Peyer's patch (tissue), 4 donors: ENCODE measurements around the gene TBCD. TPM values are rescaled to one million over a fixed set of nuclear protein-coding genes. Genes with fewer than 3 reads are reported as not detected.

Experiments
- DNase-seq, 3 donors: peaks; one replicate each; pipeline ENCODE4 v3.0.0-alpha.2; 2017 to 2019
- H3K27ac ChIP-seq, 4 donors: fragments of 200-600 bp; sonication (generic); one replicate each; pipeline ENCODE4 v1.5.1; 2016 to 2019
- H3K27me3 ChIP-seq, 2 donors: fragments of 200-600 bp; sonication (generic); one replicate each; pipeline ENCODE4 v1.5.1; 2019
- H3K36me3 ChIP-seq, 3 donors: fragments of 200-600 bp; sonication (generic); one replicate each; pipeline ENCODE4 v1.5.1; 2016 to 2019
- H3K4me1 ChIP-seq, 4 donors: fragments of 200-600 bp; sonication (generic); one replicate each; pipeline ENCODE4 v1.5.1; 2016 to 2019
- H3K4me3 ChIP-seq, 4 donors: fragments of 200-600 bp; sonication (generic); 1 replicate in 3 of 4; 2 replicates in 1 of 4; pipeline ENCODE4 v1.5.1; 2016 to 2019; ENCODE audit warnings: mild to moderate bottlenecking in 1 of 4
- H3K9me3 ChIP-seq, 4 donors: fragments of 200-600 bp; sonication (generic); one replicate each; pipeline ENCODE4 v1.5.1; 2016 to 2019; ENCODE audit warnings: mild to moderate bottlenecking in 1 of 4
- POLR2A ChIP-seq, 2 donors: fragments of 450-650 bp; IDR thresholded peaks; one replicate each; pipeline ENCODE4 v1.5.1; 2017; ENCODE audit warnings: antibody characterized with exemption in 2 of 2, mild to moderate bottlenecking in 2 of 2, moderate library complexity in 2 of 2
- total RNA-seq, 4 donors: library from RNA; depleted of rRNA; stranded (reverse); fragments of >200 nt; gene quantifications; one replicate each; pipeline ENCODE4 v1.1.0, GENCODE V29; 2016
- TF ChIP-seq, protein P1 (sequence below), 6 experiments: fragments of 450-650 bp in 4 of 6; fragments of 200-600 bp in 2 of 6; sonication (generic) in 1 of 6; IDR thresholded peaks; one replicate each; pipeline ENCODE4 v1.5.1; 2017 to 2019; ENCODE audit warnings: antibody characterized with exemption in 6 of 6, mild to moderate bottlenecking in 3 of 6, moderate library complexity in 1 of 6

The TBCD gene
- total RNA-seq, 4 donors from 2014 or later = 58.7 to 130 (median 74.8) TPM

DNA sequence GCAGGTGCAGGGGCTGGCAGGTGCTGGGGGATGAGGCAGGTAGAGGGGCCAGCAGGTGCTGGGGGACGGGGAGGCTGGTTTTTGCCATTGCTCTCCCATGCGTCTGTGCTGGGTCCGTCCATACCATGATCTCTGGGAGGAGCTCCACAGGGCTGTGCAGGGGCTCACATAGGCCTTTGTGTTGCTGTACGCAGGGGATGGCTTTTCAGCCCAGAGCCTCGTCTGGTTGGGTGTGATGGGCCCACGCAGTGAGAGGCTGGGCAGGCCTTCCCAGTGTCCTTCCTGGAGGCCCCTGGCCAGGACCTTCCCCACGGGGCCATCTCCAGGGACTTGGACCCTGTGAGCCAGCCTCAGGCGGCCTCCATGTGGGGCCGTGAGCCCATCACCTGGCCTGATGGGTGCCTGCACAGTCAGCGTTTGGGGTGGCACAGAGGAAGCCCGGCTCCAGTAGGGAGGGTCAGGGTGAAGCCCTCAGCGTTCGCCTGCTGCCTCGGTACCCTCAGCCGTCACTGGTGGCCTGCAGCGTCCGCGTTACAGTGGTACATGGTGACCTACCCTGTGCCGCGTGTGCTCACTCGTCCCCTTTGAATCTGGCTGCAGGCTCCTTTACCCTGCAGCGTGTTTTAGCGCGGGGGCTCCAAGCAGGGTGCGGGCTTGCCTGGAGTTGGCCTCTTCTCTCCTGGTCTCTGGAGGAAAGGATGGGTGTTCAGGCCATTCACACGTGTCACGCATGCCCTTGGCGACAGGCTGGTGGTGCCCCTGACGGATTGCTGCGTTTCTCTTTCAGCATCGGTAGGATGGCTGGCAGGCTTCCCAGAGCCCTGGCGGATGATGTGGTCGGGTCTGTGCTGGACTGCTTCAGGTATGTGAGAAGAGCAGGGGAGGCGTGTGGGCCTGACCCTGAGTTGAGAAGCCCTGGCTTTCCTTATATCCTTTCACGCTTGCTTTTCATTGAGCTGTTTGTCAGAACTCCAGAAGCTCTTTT is 57.3 kb downstream of the TBCD start:
- H3K36me3 ChIP-seq = peaks cover 0 to 44% (median 0%) of the 10 kb centered on the region in 3 donors
- no peak overlapping the region for H3K4me3 ChIP-seq
- no peaks in the 10 kb centered on the region for H3K9me3 ChIP-seq
- no peaks in the 10 kb centered on the region for H3K27me3 ChIP-seq
- H3K4me1 ChIP-seq = no peaks in the 10 kb centered on the region
- DNase-seq = no peak
- TF ChIP-seq POLR2A (IDR thresholded peaks at IDR 0.05) = no peak
- TF ChIP-seq, protein P1, sequence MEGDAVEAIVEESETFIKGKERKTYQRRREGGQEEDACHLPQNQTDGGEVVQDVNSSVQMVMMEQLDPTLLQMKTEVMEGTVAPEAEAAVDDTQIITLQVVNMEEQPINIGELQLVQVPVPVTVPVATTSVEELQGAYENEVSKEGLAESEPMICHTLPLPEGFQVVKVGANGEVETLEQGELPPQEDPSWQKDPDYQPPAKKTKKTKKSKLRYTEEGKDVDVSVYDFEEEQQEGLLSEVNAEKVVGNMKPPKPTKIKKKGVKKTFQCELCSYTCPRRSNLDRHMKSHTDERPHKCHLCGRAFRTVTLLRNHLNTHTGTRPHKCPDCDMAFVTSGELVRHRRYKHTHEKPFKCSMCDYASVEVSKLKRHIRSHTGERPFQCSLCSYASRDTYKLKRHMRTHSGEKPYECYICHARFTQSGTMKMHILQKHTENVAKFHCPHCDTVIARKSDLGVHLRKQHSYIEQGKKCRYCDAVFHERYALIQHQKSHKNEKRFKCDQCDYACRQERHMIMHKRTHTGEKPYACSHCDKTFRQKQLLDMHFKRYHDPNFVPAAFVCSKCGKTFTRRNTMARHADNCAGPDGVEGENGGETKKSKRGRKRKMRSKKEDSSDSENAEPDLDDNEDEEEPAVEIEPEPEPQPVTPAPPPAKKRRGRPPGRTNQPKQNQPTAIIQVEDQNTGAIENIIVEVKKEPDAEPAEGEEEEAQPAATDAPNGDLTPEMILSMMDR (IDR thresholded peaks at IDR 0.05) = no peak
- no peak overlapping the region for H3K27ac ChIP-seq

DNA sequence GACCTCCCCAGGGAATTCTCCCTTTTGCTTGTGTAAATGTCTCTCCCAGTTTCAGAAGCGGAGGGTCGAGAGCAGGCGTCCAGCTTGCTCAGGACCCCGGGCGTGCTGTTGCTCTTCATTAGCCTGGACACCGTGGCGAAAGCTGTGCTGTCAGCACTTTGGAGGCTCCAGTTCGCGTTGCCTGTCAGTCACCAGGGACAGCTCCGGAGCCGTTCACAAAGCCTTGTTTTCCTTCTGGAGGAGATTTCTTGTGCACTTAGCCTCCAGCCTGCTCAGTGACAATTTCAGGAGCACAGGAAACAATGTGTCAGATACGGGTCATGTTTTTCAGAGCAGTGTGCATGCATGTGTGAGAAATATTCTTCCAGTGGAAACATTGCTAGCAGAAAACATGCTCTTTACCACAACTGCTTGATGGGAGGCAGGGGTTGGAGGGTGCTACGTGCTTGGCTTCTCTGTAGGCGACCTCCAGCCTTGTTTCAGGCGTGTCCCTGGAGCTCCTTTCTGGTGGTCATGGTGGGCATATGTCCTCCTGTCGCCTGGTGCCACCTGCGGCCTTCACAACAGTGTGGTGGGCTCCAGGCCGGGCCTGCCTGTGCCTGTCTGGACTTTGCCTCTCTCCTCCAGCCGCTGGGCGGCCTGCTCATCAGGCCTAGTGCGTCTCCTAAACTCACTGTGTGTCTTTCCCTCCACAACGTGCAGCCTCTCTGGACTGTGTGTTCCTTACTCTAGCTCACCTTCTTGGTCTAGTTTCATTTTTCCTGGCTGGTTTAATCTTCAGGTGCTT is 59.0 kb downstream of the TBCD start:
- no peaks in the 10 kb centered on the region for H3K4me1 ChIP-seq
- DNase-seq = no peak
- H3K36me3 ChIP-seq = peaks cover 0 to 51% (median 0%) of the 10 kb centered on the region in 3 donors
- no peaks in the 10 kb centered on the region for H3K27me3 ChIP-seq
- H3K4me3 ChIP-seq = no peak overlapping the region
- no peak for TF ChIP-seq POLR2A (IDR thresholded peaks at IDR 0.05)
- no peak overlapping the region for H3K27ac ChIP-seq
- H3K9me3 ChIP-seq = no peaks in the 10 kb centered on the region

DNA sequence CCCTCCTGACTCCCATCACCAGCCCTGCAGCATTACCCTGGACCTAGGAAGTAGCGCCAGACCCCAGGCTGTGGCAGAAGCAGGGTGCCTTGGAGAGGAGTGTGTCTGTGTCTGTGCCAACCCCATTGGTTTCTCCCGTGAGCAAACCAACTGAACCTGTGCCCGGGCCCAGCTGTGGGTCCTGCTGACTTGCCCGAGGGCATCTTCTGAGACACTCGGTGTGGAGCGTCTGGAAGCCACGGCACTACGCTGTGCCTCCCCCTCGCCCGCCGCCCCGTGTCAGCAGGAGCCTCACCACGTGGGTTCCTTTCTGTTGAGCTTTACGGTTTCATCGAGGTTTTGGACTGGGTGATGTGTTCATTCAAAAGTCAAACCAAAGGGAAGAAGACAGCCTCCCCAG is 60.2 kb downstream of the TBCD start:
- DNase-seq = no peak
- Histone ChIP-seq H3K27me3 (no peaks in the 10 kb centered on the region), H3K27ac (no peak overlapping the region), H3K9me3 (no peaks in the 10 kb centered on the region), H3K4me1 (no peaks in the 10 kb centered on the region), H3K4me3 (no peak overlapping the region), H3K36me3 (peaks cover 0 to 47% (median 0%) of the 10 kb centered on the region in 3 donors)
- TF ChIP-seq, protein P1 (IDR thresholded peaks at IDR 0.05) = no peak
- TF ChIP-seq POLR2A (IDR thresholded peaks at IDR 0.05) = no peak

DNA sequence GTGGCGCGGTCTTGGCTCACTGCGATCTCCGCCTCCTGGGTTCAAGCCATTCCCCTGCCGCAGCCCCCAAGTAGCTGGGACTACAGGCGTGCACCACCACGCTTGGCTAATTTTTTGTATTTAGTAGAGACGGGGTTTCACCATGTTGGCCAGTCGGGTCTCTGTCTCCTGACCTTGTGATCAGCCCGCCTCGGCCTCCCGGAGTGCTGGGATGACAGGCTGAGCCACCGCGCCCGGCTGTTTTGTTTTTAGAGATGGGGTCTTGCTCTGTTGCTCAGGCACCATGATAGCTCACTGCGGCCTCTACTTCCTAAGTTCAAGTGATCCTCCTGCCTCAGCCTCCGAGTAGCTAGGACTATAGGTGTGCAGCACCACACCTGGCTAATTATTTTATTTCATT is 60.7 kb downstream of the TBCD start:
- Histone ChIP-seq H3K36me3 (peaks cover 0 to 44% (median 0%) of the 10 kb centered on the region in 3 donors), H3K27me3 (no peaks in the 10 kb centered on the region), H3K4me3 (no peak overlapping the region), H3K27ac (no peak overlapping the region), H3K9me3 (no peaks in the 10 kb centered on the region), H3K4me1 (no peaks in the 10 kb centered on the region)
- no peak for DNase-seq
- TF ChIP-seq POLR2A (IDR thresholded peaks at IDR 0.05) = no peak
- TF ChIP-seq, protein P1 (IDR thresholded peaks at IDR 0.05) = no peak

DNA sequence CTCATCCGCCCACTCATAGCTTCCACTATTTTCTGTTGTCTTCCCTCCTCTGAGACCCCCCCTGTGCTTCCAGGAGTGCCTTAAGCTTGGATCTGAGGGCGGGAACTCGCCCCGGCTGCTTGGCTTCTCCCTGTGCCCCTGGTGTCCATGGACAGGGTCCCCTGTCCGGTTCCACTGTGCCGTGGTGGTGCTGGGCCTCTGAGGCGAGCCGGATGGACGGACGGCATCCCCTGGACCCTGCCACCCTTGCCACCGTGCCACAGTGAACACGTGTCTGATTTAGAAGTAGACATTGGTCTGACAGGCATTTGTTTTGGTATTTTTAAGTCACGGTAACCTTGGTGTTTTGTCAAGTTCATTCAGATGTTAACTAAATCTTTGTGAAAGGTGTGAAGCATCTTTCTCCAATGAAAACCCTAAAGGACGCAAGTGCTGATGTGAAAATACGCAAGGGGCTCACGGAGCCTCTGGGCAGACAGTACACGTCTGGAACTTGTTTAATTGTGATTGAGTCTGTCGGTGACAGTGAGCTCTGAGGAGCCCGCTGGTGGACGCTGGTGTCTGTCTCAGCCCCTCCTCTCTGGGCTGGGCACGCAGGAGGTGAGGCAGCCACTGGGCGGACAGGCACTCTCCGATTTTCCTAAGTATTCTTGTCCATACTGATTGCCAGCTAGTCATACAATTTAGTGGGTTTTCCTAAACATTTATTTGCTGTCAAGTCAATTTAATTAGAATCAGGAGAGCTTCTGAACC is 61.6 kb downstream of the TBCD start:
- Histone ChIP-seq H3K4me1 (no peaks in the 10 kb centered on the region), H3K27ac (no peak overlapping the region), H3K9me3 (no peaks in the 10 kb centered on the region), H3K4me3 (no peak overlapping the region), H3K36me3 (peaks cover 0 to 46% (median 0%) of the 10 kb centered on the region in 3 donors), H3K27me3 (no peaks in the 10 kb centered on the region)
- no peak for DNase-seq
- TF ChIP-seq, protein P1 (IDR thresholded peaks at IDR 0.05) = no peak
- no peak for TF ChIP-seq POLR2A (IDR thresholded peaks at IDR 0.05)
